NT2/D1 (cell line): Measurements from ENCODE around the gene GSAP.

Experiments used
- SUZ12 ChIP-seq: IDR thresholded peaks from 2 replicates; pipeline ENCODE4 v1.6.1; 2011; ENCODE audit not compliant: insufficient read length, insufficient read depth; ENCODE audit errors: extremely low read depth
- ZNF274 ChIP-seq: IDR thresholded peaks from 2 replicates; pipeline ENCODE4 v1.6.1; 2011; ENCODE audit warnings: mild to moderate bottlenecking, low read depth, low read length

- TF ChIP-seq SUZ12 (no peak), ZNF274 (no peak)
These were observed 37.6 kb downstream of the GSAP start for GRCh38 chr7:77378584-77378983.
